Activated CD4-positive, alpha-beta T cell treated with anti-CD3 and anti-CD28 coated beads for 1 hour (primary cell): Measurements from ENCODE around the gene CNOT3.

Experiments
- DNase-seq: peaks from one replicate; pipeline ENCODE4 v3.0.0-alpha.2; 2020

The CNOT3 gene

GRCh38 chr19:54123682-54124081 lies 13.9 kb upstream of the CNOT3 start:
- DNase-seq = no peak

- DNase-seq = no peak
Measured at GRCh38 chr19:54124393-54124792, 13.2 kb upstream of the CNOT3 start.

- no peak for DNase-seq
Measured at GRCh38 chr19:54125713-54126112, 11.8 kb upstream of the CNOT3 start.

- DNase-seq = no peak
Measured at GRCh38 chr19:54127688-54128440, 9.7 kb upstream of the CNOT3 start.

- no peak for DNase-seq
Measured at GRCh38 chr19:54128441-54128725, 9.2 kb upstream of the CNOT3 start.

- DNase-seq = no peak
Measured at GRCh38 chr19:54128796-54129616, 8.6 kb upstream of the CNOT3 start.

GRCh38 chr19:54129617-54129996 lies 8.0 kb upstream of the CNOT3 start:
- no peak for DNase-seq

GRCh38 chr19:54133312-54133956 lies 4.1 kb upstream of the CNOT3 start:
- no peak for DNase-seq

GRCh38 chr19:54133957-54134590 lies 3.5 kb upstream of the CNOT3 start:
- no peak for DNase-seq

GRCh38 chr19:54136086-54136863 lies 1.3 kb upstream of the CNOT3 start:
- no peak for DNase-seq

GRCh38 chr19:54136864-54137698 lies 481 bp upstream of the CNOT3 start:
- peak; percentile 99 for DNase-seq

- no peak for DNase-seq
Measured at GRCh38 chr19:54138489-54139256, 1.1 kb downstream of the CNOT3 start.

GRCh38 chr19:54141356-54141755 lies 3.8 kb downstream of the CNOT3 start:
- no peak for DNase-seq

GRCh38 chr19:54142166-54142780 lies 4.7 kb downstream of the CNOT3 start:
- DNase-seq = no peak

GRCh38 chr19:54145541-54146158 lies 8.1 kb downstream of the CNOT3 start:
- DNase-seq = no peak

- DNase-seq = no peak
Measured at GRCh38 chr19:54147676-54148075, 10.1 kb downstream of the CNOT3 start.

- no peak for DNase-seq
Measured at GRCh38 chr19:54148158-54148557, 10.6 kb downstream of the CNOT3 start.

GRCh38 chr19:54149021-54149812 lies 11.7 kb downstream of the CNOT3 start:
- no peak for DNase-seq

- no peak for DNase-seq
Measured at GRCh38 chr19:54151362-54152035, 13.9 kb downstream of the CNOT3 start.
